ENCODE results near the gene LIPM.

GRCh38 chr10:88830643-88831268 lies 28.2 kb downstream of the LIPM start:
- no peak for TF ChIP-seq CTCF (conservative IDR thresholded peaks at IDR 0.05; ENCODE audit: low read length)
- no peak for TF ChIP-seq EZH2phosphoT487 (IDR thresholded peaks at IDR 0.05; ENCODE audit: borderline replicate concordance, low read depth, low read length)
